Activated CD4-positive, alpha-beta T cell treated with anti-CD3 and anti-CD28 coated beads, Interleukin-2, amount 50 U/mL, for 16 hours (primary cell): ENCODE data around the gene LRR1.
A peak's percentile ranks its signal among the peaks of the same experiment; 100 is the strongest.
"Not testable (repeated sequence)": the region's sequence is repeated elsewhere in the genome, so short reads cannot be mapped to it uniquely, and the experiment has no call there.

Experiments
- DNase-seq: peaks from one replicate; pipeline ENCODE4 v3.0.0-alpha.2; 2020

LRR1 gene

GRCh38 chr14:49585803-49586672 lies 12.7 kb upstream of the LRR1 start, which contains the start of gene RPS29:
Gene RPS29, minus strand, starts transcription at chr14:49586380. Its CDS starts 34 bp downstream, at chr14:49586346.
- DNase-seq, result peak; percentile 99

- DNase-seq, result peak; percentile 78
These were observed 11.9 kb upstream of the LRR1 start for GRCh38 chr14:49586673-49587460.

- DNase-seq, result no peak
These were observed 9.4 kb upstream of the LRR1 start for GRCh38 chr14:49589387-49589786.

GRCh38 chr14:49593016-49593415 lies 5.7 kb upstream of the LRR1 start:
- DNase-seq, result no peak

- no peak for DNase-seq
These were observed 4.2 kb upstream of the LRR1 start for GRCh38 chr14:49594347-49595091.

GRCh38 chr14:49598189-49598484 lies 603 bp upstream of the LRR1 start:
- DNase-seq, result no peak

GRCh38 chr14:49607583-49607982 lies 8.8 kb downstream of the LRR1 start:
- DNase-seq, result no peak

- no peak for DNase-seq
These were observed 13.5 kb downstream of the LRR1 start for GRCh38 chr14:49612251-49612650.

GRCh38 chr14:49612671-49613070 lies 13.9 kb downstream of the LRR1 start:
- DNase-seq, result no peak

- DNase-seq, result no peak
These were observed 15.5 kb downstream of the LRR1 start for GRCh38 chr14:49614196-49614595.

GRCh38 chr14:49615776-49616175 lies 17.0 kb downstream of the LRR1 start:
- no peak for DNase-seq

- DNase-seq, result no peak
These were observed 19.2 kb downstream of the LRR1 start for GRCh38 chr14:49617852-49618519.

- DNase-seq, result not testable (repeated sequence)
These were observed 20.5 kb downstream of the LRR1 start for GRCh38 chr14:49619273-49619672.

- DNase-seq, result no peak
These were observed 21.0 kb downstream of the LRR1 start for GRCh38 chr14:49619730-49620129.

GRCh38 chr14:49620182-49621113 lies 21.7 kb downstream of the LRR1 start, which contains the start of the genes MGAT2 and RPL36AL:
Gene MGAT2, plus strand, starts transcription at chr14:49620799. Its CDS starts 470 bp downstream, at chr14:49621269.
Gene RPL36AL, minus strand, starts transcription at chr14:49620626. Its CDS starts 1,522 bp downstream, at chr14:49619104.
- DNase-seq, result peak; percentile 99

GRCh38 chr14:49621114-49621881 lies 22.6 kb downstream of the LRR1 start:
- peak; percentile 67 for DNase-seq

- DNase-seq, result no peak
These were observed 23.4 kb downstream of the LRR1 start for GRCh38 chr14:49622022-49622607.

GRCh38 chr14:49623387-49623786 lies 24.6 kb downstream of the LRR1 start:
- no peak for DNase-seq

- peak; percentile 53 for DNase-seq
These were observed 25.4 kb downstream of the LRR1 start for GRCh38 chr14:49623941-49624839.
